Measurements from ENCODE around the gene CCBE1.
"Not testable (repeated sequence)": the region's sequence is repeated elsewhere in the genome, so short reads cannot be mapped to it uniquely, and the experiment has no call there.

CCBE1 gene

DNA sequence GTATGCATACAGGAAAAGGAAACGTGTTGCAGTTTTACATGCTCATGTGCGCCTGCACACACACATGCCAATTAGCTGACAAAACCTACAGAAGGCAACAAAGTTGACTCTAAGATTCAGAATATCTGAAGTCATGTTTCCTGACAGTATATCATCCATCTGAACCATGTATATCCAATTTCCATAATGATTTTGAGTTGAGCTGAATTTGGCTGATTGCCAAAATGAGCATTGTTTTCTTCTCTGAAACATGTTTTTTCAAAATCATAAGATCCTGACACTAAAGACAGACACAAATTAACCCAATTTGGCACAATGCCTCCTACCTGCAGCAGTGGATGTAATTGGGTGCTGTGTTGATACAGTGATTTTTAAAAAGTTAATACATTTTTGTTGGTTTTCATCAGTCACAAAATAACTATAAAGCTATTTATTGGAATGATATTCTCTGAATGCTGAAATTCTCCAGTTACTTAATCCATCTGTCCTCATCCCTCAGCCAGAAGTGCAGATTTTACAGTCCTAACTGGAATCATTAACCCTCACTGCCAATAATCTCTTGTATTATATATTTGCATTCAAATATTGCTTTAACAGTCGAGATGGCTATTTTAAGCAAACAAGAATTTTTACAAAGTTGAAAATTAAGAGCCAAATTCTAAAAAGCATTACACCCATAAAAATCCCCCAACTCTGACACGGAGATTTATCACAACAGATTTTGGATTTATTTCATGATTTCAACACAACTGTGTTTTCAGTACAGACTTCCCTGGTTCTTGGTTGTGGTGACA is 176.5 kb downstream of the CCBE1 start:
- DNase-seq, result no peak

DNA sequence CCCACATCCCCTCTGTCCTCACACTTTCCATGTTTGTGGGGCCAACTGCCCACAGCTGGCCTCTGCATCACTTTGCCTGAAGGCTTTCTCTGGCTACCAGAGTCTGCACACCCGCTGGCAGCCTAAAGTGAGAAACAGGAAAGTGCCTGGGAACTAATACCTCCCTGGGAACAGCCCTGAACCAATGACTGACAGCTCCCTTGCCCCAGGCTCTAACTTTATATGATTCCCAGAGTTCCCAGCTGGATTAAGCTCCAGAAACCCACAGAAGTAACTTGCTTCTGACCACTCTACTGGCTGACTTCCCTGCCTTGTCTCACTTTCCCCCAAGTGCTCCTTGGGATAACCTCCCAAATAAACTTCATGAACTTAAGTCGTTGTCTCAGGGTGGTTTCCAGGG is 178.5 kb downstream of the CCBE1 start:
- no peak for DNase-seq

DNA sequence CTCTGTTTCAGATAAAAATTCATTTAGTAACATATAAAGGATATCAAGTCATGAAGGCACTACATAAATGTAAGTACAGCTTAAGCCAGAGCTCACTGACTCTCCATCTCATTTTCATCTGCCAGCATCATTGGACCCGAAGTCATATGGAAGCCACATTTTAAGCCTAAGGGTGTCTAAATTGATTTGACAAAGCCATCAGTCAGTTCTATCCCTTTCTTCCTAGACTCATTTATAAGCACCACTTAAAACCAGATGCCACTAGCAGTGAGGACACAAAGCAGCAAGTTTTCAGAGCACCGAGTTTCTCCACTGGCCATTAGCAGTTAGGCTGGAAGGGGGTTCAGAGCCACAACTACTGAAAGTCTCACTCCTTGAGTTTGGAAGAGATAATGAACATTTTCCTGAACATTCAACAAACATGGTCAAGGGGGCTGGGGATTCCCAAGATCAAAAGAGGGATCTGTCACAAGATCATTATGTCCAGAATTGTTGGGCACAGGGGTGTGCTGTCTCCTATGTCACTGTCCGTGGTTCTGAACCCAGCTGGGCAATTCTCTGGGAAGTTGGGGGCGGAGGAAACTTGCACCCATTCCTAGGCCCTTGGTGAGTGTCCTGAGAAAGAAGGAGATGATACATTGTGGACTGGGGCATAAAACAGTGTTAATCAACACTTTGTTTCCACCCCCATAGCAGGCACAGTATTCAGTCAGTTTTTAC is 179.6 kb downstream of the CCBE1 start:
- DNase-seq, result no peak

DNA sequence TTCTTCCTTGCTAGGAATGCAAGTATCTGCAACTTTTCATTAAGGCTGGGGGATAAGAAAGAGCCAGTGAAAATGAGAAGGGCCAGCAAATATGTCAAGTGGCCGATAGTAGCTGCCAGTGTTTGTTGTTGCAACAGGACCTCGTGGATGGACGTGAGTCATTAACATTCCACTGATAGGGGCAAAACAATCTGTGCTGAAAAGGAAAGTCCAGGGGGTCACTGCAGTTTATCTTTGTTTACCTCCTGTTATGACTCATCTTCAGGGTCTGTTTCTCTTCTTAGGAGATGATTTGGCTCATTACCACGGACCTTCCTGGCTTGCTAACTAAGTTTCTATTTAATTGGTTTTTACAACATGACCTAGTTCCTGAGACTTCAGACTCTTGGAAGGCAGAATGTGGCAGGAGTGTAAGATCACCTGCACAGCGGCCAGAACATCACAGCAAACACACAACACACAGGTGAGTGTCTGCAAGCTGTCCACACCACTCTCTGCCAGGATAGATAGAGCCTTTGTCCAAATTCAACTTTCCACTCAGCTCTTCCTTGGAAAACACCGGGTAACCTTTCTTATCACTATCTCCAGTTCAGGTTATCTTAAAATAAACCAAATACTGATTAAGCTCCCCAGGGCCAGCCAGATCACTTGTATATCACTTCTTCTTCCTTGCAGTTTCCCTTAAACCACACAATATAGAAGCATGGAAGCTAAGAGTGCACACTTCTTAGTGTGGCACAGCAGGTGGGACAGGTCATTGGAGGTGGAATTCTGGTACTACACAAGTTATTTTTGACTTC is 180.7 kb downstream of the CCBE1 start:
- peak; percentile 32 for DNase-seq

DNA sequence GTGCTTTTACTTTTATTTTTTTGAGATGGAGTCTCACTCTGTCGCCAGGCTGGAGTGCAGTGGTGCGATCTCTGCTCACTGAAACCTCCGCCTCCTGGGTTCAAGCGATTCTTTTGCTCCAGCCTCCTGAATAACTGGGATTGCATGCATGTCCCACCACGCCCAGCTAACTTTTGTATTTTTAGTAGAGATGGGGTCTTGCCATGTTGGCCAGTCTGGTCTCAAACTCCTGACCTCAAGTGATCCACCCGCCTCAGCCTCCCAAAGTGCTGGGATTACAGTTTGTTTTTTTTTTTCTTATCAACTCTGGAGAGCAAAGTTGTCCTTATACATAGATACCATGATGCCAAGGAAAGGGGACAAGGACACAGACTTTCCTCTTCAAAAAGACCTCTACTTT is 181.3 kb downstream of the CCBE1 start:
- not testable (repeated sequence) for DNase-seq

DNA sequence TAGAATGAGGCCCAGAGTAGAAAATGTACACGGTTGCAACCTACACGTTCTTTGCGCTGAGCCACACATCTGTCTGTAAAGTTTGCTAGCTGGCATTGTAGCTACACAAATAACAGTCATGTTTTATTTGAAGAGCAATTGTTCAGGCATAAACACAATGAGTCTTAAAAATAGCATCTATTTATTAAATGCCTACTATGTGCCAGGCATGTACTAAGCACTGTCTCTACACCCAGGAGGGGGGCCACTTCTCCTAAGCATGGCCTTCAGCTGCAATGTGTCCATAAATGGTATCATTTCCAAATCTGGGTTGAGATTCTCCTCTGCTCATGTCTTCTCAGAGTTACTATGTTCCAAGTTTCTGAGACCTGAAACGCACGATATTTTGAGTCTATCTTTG is 182.1 kb downstream of the CCBE1 start:
- DNase-seq, result no peak

DNA sequence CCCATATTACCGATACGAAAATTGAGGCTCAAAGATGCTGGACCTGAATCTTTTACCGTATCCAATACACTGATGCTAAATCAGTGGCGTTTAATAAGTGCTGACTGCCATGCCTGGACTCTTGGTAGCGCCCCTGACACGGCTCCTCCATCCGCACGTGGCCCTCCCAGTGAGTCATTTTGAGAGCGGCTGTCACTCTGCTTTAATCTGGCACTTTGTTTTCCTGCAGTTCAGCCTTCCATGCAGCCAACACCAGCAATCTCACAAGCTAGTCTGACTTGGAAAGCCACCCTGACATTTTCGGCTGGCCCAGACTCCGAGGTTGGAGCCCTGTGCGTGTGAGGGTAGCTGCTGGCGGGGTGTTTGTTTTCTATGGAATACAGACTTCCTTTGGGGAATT is 183.0 kb downstream of the CCBE1 start:
- peak; percentile 21 for DNase-seq

DNA sequence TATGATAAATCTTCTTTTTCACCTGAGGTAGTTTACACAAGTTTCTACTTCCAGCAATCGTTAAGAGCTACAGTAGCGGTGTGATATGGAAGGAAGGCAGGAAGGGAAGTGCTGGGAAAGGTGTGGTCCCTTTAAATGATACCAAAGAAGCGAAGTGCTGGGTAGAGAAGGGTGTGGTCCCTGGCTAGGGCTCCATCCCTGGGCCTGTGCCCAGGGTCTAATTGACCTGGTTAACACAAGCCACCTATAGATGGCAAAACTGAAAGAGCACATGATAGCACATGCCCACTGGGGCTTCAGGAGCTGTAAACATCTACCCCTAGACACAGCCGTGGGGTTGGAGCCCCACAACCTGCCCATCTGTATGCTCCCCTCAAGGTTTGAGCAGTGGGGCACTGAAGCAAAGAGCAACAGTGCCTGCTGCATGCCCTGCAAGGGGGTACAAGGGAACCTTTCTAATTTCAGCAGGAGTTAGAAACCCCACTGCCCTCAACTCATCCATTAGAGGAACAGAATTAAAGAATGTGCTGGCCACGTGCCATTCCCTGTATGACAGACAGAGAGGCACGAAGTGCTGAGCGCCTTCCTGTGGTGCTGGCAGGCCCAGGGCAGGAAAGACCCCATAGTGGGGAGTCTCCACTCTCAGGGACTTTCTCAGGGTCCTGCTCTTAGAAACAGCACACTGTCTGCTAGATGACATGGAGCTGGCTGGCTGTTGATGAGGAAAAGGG is 185.0 kb downstream of the CCBE1 start:
- DNase-seq, result no peak

DNA sequence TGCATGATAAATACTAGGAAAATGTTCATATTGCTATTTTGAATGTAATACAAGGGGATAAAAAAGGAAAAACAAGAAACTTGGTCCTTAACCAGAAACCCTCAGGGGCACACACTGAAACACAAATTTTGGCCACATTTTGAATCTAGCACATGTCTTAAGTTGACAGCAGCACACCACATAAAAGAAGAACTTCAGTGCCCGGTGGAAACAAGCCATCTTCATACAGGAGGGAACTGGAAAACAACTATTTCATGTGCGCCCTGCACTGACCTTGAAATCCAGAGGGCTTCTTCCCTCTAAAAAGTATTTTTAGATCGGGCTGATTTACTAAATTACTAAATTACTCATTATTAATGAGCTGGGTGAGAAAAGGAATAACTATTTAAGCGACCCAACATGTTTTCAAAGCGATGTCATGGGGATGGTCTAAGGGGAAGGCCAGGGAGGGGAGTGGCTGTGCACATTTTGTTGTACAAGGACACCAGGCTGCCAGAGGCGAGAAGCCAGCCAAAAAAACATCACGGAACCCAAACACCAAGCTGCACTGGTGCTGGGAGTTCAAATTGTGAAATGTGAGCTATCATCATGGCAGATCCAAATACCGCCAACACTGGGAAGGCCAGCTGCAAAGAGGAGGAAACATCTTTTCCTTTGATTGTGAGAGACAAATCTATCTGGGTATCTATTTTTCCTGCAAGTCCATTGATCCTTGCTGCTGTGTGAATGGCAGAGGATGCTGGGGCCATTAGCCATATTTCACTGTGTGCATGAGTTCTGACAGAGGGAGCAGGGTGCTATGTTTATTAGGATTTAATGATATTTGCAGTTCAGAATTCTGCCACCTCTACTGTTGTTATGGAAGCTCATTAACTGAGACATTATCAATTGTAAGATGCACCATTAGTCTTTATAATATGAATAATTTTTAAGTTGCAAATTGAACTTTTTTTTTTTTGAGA is 187.5 kb downstream of the CCBE1 start:
- no peak for DNase-seq

DNA sequence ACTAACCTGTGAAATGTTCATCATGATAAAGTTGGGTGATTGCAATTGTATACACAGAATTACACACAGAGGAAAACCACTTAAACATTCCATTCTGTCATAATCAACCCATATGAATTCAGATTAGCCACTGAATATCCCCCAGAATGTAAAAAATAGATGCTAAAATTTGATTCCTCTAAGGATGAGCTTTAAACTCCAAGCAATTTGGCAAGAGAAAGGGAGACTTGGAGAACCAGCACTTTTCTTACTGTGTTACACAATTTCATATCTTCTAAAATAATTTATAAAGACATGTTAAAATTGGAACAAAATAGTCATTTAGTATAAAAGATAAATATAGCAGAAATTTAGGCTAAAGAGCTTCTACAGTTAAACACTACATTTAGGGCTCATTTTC is 191.9 kb downstream of the CCBE1 start:
- no peak for DNase-seq

DNA sequence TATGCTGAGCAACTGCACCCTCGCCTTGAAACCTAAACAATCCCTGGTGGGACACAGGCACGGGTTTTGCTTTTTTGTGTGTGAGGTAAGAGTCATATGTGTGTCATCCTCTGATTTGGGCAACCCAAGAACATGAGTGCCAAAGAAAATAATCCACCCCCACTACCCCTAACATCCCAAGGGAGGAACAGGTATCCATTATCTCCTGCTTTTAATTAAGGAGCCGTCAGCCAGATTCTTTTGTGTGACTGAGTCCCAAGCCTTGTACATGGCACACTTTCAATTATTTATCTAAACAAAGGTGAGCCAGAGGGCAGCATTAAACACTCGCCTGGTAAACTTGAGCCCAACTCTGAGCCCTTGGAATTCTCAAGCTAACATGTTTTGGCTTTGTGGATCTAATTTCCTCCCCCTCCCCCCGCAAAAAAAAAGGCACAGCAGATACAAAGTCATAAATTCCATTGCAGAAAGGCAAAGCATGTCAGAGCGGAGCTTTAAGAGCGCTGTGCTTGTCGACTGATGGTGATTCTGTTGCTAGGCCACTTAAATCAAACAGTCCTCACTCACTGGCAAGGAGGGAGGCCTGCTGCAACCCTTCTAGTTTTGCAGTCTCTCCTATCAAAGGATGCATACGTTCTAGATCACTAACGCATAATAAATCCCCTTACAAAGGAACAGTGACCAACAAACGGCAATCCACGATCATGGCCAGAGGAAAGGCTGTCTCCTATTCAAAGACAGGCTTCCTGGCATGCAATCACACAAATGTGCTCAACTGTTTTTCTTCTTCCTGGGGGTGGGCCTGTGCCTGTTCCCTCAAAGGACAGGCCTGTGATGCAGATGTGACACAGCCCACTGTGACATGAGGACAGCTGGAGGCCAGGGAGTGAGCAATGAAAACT is 194.7 kb downstream of the CCBE1 start:
- DNase-seq, result peak; percentile 80

DNA sequence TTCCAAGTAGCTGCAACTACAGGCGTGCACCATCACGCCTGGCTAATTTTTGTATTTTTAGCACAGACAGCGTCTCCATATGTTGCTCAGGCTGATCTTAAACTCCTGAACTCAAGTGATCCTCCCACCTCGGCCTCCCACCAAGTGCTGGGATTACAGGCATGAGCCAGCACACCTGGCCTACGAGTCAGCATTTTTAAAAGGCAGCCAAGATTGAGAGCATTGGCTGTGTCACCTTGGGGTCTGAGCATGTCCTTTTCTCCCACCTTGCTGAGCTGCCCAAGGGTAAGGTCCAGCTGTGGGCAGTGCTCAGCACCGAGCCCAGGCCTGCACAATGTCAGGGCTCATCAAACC is 195.3 kb downstream of the CCBE1 start:
- no peak for DNase-seq

DNA sequence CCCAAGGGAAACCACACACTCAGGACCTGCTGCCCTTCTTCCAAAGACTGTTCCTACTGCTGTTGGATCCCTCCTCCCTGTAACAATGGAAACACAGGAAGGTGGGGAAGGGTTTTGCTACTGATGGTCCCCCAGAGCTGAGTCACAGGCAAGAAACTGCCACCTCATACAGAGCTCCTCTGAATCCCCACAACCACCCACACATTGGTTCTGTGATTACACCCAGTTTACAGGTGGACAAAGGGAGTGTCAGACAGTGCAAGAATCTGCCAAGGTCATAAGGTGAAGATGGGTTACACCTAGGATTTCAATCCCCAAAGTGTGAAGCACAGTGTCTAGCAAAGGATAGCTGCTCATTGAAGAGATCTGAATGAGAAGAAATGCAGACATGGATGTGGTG is 196.5 kb downstream of the CCBE1 start:
- no peak for DNase-seq

DNA sequence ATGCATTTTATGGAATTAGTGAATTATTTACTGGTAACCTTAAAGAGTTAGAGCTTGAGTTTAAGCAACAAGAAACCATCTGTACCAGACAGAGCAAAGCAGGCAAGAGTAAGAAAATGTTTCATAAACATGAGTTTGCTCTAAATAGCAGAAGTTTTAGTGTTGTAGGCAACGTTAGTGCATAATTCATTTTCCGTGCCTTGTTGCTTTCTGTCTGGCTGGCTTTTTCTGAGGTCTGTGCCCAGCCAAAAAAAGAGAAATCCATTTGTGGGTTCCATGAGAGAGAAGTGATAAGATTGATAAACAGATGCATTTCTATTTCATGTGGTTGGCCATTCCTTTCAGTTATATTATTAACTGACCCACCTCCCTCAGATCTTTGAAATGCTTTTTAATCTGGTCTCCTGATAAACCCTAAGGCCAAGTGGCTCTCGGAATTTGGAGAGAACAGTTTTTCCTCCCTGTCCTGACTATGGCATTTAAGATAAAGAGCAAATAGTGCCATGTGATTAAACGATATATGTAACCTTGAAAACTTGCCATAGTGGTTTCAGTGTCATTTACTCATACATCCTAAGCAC is 198.6 kb downstream of the CCBE1 start:
- DNase-seq, result no peak

DNA sequence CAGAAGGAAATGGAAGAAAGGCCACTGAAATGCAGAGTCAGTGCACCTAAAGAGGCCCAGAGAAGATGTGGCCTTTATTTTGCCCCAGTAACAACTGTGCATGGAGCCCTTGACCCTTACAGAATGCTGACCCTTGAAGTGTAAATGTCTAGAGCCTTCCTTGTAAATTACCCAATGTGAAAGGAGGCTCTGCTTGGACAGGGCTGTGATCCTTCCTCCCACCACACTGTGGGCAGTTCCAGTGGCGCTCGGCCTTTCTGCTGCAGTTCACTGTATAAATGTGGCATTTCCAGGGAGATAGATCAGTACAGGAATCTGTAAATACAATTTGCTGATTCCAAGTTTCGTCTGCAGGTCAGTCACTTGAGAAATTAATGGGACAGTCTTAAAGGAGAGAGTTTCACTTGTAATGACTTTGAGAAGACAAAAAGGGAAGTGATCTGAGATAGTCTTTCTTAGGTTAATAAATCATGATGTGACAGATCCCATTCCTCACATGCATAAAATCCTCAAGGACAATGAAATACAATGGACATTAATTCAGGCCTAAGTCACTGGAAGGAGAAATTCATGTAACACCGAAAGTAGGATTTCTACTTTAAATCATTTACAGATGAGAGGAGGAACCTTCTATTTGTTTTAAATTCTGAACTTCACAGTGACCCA is 204.3 kb downstream of the CCBE1 start:
- DNase-seq, result no peak

DNA sequence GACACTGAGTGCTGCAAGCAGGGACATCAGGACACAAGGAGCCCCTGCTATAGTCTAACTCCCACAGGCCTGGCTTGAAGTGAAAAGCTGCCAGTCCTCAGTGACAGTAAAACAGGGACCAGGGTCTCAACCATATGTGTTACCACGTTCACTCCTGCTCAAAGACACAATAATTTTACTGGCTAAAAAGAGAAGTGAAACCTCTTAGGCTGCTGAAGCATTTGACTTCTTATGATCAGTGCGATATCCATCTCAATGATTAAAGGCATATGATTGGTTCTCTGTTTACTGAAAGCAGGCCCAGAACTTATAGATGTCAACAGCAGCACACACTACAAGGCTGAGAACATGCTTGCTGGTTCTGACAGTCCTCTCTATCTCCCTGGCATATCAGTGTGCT is 208.3 kb downstream of the CCBE1 start:
- DNase-seq, result no peak

DNA sequence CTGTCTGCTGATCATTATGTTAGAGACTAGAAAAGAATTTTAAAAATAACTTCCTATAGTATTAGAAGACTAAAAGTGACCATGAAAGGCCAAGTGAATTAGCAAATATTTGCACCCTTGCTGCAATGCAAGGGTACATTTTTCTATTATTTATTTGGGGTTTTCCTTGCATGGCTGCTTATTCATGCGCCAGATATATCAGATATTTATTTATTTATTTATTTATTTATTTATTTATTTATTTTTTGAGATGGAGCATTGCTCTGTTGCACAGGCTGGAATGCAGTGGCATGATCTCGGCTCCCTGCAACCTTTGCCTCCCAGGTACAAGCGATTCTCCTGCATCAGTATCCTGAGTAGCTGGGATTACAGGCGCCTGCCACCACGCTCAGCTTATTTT is 211.8 kb downstream of the CCBE1 start:
- DNase-seq, result no peak

DNA sequence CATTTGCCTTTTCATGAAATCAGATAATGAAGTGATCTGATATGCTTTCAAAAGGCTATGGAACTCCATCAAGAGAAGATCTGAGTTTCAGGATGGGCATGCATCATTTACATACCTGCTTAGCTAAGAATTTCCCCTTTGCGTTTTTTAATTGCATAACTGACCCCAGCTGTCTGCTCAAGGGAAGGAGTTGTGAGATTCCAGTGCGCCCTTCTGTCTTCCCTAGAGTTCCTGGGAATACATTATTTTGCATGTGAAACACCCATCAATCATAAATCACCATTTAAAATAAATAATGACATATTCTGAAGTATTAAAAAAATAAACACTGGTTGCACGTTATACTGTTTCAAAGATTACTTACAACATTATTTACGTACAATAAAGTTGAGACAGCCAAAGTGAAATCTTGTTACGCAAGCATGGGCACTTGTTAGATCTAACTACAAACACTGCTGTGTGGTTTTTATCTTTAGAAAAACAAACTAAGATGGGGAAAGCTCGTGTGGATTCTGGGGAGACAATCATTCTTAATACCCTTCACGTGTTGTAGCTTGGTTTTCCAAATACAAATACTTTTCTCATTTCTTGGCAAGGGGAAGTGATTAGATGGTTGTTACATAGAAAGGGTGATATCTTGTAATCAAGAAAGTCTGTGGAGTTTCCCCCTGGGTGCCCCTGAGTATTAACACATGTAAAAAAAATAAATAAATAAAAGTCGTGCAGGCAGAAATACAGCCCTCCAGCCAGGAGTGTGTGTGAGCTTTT is 212.5 kb downstream of the CCBE1 start:
- DNase-seq, result no peak

DNA sequence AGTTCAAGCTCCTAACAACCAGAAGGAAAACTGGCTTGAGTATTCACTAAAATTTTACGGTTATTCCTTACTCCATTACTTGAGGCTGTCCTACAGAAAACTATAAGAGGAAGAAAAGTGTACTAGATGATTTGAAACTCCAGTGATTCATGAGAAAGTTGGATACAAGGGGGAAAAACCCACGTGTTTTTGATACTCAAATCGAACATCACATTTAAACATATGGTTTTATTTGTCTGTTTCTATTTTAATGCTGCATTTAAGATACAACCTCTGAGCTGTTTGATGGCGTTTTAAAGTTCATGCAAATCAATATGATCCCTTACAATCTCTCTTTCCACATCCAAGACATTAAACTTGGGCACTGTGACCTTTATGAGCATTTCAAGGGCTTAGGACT is 213.1 kb downstream of the CCBE1 start:
- DNase-seq, result no peak

Measured in amniotic stem cell (primary cell).